Prostate gland (tissue), 2 donors: ENCODE measurements around the gene TNS3. TPM values are rescaled to one million over a fixed set of nuclear protein-coding genes. Genes with fewer than 3 reads are reported as not detected.

Experiments
- DNase-seq: peaks from one replicate; pipeline ENCODE4 v3.0.0-alpha.2; 2019; ENCODE audit warnings: low spot score
- H3K27ac ChIP-seq, 2 donors: fragments of 200-600 bp; sonication (generic); 2 replicates each; pipeline ENCODE4 v1.5.1; 2017 to 2019
- H3K27me3 ChIP-seq: fragments of 200-600 bp; sonication (generic); replicated peaks from 2 replicates; pipeline ENCODE4 v1.5.1; 2019; ENCODE audit not compliant: insufficient read depth
- H3K36me3 ChIP-seq, 2 donors: fragments of 200-600 bp; sonication (generic); 1 replicate in 1 of 2; 2 replicates in 1 of 2; pipeline versions ENCODE4 v1.5.1 to v1.8.1; 2017 to 2019
- H3K4me1 ChIP-seq: fragments of 200-600 bp; sonication (generic); replicated peaks from 2 replicates; pipeline ENCODE4 v1.5.1; 2019
- H3K4me3 ChIP-seq, 2 donors: fragments of 200-600 bp; sonication (generic); 2 replicates each; pipeline ENCODE4 v1.5.1; 2017 to 2019
- H3K9me3 ChIP-seq: fragments of 200-600 bp; sonication (generic); 2 replicates; pipeline ENCODE4 v1.5.1; 2017
- CTCF ChIP-seq, 4 experiments: fragments of 200-600 bp in 2 of 4; fragments of 450-650 bp in 2 of 4; sonication (generic) in 2 of 4; IDR thresholded peaks; 1 replicate in 3 of 4; 2 replicates in 1 of 4; pipeline ENCODE4 v1.5.1; 2016 to 2019; ENCODE audit warnings: antibody characterized with exemption in 4 of 4, mild to moderate bottlenecking in 2 of 4, moderate library complexity in 2 of 4
- POLR2A ChIP-seq: fragments of 450-650 bp; IDR thresholded peaks from one replicate; pipeline ENCODE4 v1.6.1; 2016; ENCODE audit warnings: antibody characterized with exemption, mild to moderate bottlenecking
- POLR2AphosphoS5 ChIP-seq: sonication (generic); formaldehyde crosslinking; IDR thresholded peaks from one replicate; pipeline ENCODE4 v1.6.1; 2017; ENCODE audit warnings: antibody characterized with exemption
- WGBS: methylation state at CpG from one replicate; pipeline ENCODE4 v1.1.5; 2018; 5-methylcytosine and 5-hydroxymethylcytosine counted together
- intact Hi-C: fragments of 100-400 bp; cut with DNase I; formaldehyde crosslinking; loops from one replicate; pipeline ENCODE4 v1.14.2; 2022
- total RNA-seq, 2 donors: library from RNA; depleted of rRNA; stranded (reverse); fragments of >200 nt; gene quantifications; one replicate each; pipeline ENCODE4 v1.1.0, GENCODE V29; 2016

TNS3 gene
- total RNA-seq, 2 donors from 2014 or later: 19.5 to 95.8 TPM

GRCh38 chr7:47303014-47303694, 278.8 kb downstream of the TNS3 start:
- TF ChIP-seq POLR2A (no peak), POLR2AphosphoS5 (no peak), CTCF (IDR thresholded peaks at IDR 0.05) (no peak)
- 91% methylated on average over 30 of the region's 30 CpGs for WGBS
- H3K9me3 ChIP-seq: no peaks in the 10 kb centered on the region
- H3K27me3 ChIP-seq: no peaks in the 10 kb centered on the region
- H3K4me3 ChIP-seq: no peak overlapping the region
- H3K36me3 ChIP-seq: peaks cover 0 to 3% of the 10 kb centered on the region in 2 donors
- H3K27ac ChIP-seq: no peak overlapping the region
- H3K4me1 ChIP-seq: no peaks in the 10 kb centered on the region
- intact Hi-C loops: no loop called here
- no peak for DNase-seq

DNA sequence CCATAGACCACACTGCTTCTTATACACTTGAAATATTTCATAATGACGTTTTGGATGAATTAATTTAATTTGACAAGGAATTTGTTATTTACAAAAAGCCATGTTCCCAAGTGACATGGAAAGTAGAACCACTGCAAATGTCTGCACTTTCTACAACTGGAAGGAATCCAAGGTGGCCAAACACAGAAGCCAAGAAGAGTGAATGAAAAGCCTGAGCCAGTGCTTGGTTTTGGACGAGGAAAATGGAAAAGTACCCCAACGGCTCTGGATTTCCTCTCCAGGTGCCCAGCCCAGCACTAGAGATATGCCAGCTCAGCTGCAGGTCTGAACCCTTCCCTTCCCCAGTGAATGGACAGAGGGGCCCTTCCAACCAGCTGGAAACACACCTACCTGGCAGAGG, 279.4 kb downstream of the TNS3 start:
- H3K27me3 ChIP-seq: no peaks in the 10 kb centered on the region
- peaks cover 0 to 3% of the 10 kb centered on the region in 2 donors for H3K36me3 ChIP-seq
- no peak overlapping the region for H3K27ac ChIP-seq
- intact Hi-C loops: no loop called here
- WGBS: 53% methylated on average over 3 of the region's 3 CpGs
- no peaks in the 10 kb centered on the region for H3K9me3 ChIP-seq
- DNase-seq: no peak
- no peaks in the 10 kb centered on the region for H3K4me1 ChIP-seq
- no peak overlapping the region for H3K4me3 ChIP-seq
- TF ChIP-seq POLR2AphosphoS5 (no peak), CTCF (IDR thresholded peaks at IDR 0.05) (no peak), POLR2A (no peak)

- H3K4me1 ChIP-seq: no peaks in the 10 kb centered on the region
- H3K27me3 ChIP-seq: no peaks in the 10 kb centered on the region
- no peak for DNase-seq
- no peaks in the 10 kb centered on the region for H3K9me3 ChIP-seq
- peaks cover 0 to 3% of the 10 kb centered on the region in 2 donors for H3K36me3 ChIP-seq
- TF ChIP-seq POLR2A: no peak
- TF ChIP-seq CTCF (IDR thresholded peaks at IDR 0.05): no peak
- no peak for TF ChIP-seq POLR2AphosphoS5
- 94% methylated on average over 10 of the region's 10 CpGs for WGBS
- intact Hi-C loops: no loop called here
- H3K27ac ChIP-seq: no peak overlapping the region
- H3K4me3 ChIP-seq: no peak overlapping the region
Measured at GRCh38 chr7:47301657-47302295, 280.1 kb downstream of the TNS3 start.

GRCh38 chr7:47301105-47301477, 280.8 kb downstream of the TNS3 start:
- DNase-seq: no peak
- H3K27me3 ChIP-seq: no peaks in the 10 kb centered on the region
- H3K27ac ChIP-seq: no peak overlapping the region
- intact Hi-C loops: no loop called here
- H3K4me3 ChIP-seq: no peak overlapping the region
- H3K4me1 ChIP-seq: no peaks in the 10 kb centered on the region
- H3K36me3 ChIP-seq: peaks cover 0 to 3% of the 10 kb centered on the region in 2 donors
- no peak for TF ChIP-seq POLR2A
- no peak for TF ChIP-seq CTCF (IDR thresholded peaks at IDR 0.05)
- no peak for TF ChIP-seq POLR2AphosphoS5
- 90% methylated on average over 6 of the region's 6 CpGs for WGBS
- H3K9me3 ChIP-seq: no peaks in the 10 kb centered on the region
